ENCODE results near the gene CFDP1. TPM values are rescaled to one million over a fixed set of nuclear protein-coding genes. Genes with fewer than 3 reads are reported as not detected.

Gene CFDP1
- total RNA-seq (2014; rRNA removed; shearing (Covaris generic)), result 90.3 and 114 TPM in 2 replicates

DNA sequence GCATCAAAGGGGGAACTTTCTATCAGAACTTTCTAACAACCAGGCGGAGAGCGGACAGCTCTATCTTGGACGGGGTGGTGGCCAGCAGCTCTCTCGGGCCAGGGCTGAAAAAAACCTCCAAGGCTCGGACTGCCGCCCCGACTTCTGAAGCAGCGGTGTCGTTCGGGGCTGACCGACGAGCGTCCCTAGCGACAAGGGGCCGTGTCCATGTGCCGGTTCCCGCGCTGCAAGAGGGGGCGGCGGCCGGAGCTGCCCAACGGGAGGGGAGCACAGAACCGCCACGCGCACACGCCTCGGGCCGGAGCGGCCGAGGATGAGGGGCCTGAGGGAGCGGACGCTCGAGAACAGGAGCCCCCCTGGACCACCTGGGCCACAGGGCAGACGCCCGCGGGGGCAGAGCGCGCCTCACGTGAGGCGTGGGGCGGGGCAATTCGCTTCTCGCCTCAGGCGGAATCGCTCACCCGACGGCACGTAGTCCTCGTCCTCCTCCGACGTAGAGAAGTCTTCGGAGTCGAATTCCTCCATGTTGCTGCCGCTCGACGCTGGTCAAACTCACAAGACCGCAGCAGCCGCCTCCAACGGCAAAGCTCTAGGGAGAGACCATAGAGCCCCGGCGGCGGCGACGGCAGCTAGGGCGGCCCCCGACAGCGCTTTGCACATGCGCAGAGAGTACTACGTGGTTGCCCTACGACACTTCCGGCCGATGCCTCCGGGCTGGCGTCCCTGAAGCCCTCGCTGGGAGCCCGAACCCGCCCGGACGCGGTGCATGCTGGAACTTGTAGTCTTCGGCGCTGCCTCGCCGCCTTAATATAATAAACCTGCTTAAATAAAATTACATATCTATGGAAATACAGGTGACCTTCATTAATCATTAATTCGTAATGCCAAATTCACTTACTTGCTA, at the start of gene CFDP1:
Gene CFDP1 (minus strand): TSS at position 676 of the 904 bp plus-strand sequence. CDS start 151 bp downstream, at position 525.
- Histone ChIP-seq H3K4me1 (replicated peaks) (peaks cover 9% of the 10 kb centered on the region), H3K27ac (peak within 1 kb of the TSS; percentile 92), H3K9me3 (replicated peaks) (no peaks in the 10 kb centered on the region), H3K27me3 (replicated peaks) (no peaks in the 10 kb centered on the region), H3K36me3 (peaks cover 4% of the 10 kb centered on the region; the same call in 1 of the 2 replicates), H3K4me3 (peak within 1 kb of the TSS; percentile 77)
- peak; percentile 97 for DNase-seq (ENCODE audit: low read depth in 1 of 2, low spot score in 2 of 2)

DNA sequence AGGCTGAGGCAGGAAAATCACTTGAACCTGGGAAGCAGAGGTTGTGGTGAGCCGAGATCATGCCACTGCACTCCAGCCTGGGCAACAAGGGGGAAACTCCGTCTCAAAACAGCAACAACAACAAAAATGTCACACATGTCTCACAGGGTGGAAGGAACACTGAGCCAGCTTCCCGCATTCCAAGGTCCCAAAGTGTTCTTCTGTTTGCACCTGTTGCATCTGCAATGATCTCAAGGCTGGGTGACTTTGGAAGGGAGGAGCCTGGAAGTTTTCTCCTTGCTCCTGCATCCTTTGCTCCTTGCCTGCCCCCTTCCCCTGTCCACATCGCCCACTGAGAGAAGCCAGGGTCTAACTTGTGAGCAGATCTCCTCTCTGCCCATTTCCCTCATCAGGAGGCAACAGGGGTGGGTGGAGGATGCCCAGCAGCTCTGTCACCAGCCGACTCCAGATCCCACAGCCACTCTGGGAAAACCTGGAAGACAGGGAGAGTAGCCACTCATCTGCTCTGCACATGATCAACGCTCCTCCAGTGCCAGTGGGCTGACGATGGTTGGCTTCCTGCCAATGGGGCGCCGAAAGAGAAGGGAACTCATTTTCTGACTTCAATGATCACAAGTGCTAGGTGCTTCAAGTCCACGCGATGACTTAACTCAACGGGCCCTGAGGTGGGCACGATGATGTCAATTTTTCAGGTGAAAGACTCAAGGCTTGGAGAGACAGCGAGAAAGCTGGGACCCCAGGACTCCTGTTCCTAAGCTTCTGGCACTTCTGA, 49.3 kb upstream of the CFDP1 start:
- Histone ChIP-seq H3K9me3 (replicated peaks) (no peaks in the 10 kb centered on the region), H3K27ac (no peak overlapping the region), H3K27me3 (replicated peaks) (no peaks in the 10 kb centered on the region), H3K4me3 (no peak overlapping the region), H3K36me3 (no peaks in the 10 kb centered on the region), H3K4me1 (replicated peaks) (no peaks in the 10 kb centered on the region)
- DNase-seq (ENCODE audit: low read depth in 1 of 2, low spot score in 2 of 2), result no peak

DNA sequence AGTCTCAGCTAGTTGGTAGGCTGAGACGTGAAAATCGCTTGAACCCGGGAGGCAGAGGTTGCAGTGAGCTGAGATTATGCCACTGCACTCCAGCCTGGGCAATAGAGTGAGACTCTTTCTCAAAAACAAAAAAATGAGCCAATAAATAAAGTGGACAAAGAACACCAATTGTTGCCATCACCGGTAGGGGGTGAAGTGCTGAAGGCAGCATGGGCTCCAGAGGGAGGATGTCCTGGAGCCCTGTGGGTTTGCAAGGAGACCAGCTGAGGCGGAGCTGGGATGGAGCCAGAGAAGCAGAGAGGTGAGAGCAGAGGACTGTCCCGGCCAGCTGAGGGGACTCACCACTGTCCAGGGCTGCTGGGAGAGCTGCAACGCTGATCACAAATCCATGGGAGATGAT, 48.2 kb upstream of the CFDP1 start:
- no peak overlapping the region for H3K27ac ChIP-seq
- no peaks in the 10 kb centered on the region for H3K9me3 ChIP-seq (replicated peaks)
- no peak overlapping the region for H3K4me3 ChIP-seq
- no peaks in the 10 kb centered on the region for H3K36me3 ChIP-seq
- no peaks in the 10 kb centered on the region for H3K27me3 ChIP-seq (replicated peaks)
- DNase-seq (ENCODE audit: low read depth in 1 of 2, low spot score in 2 of 2), result no peak
- H3K4me1 ChIP-seq (replicated peaks), result no peaks in the 10 kb centered on the region

DNA sequence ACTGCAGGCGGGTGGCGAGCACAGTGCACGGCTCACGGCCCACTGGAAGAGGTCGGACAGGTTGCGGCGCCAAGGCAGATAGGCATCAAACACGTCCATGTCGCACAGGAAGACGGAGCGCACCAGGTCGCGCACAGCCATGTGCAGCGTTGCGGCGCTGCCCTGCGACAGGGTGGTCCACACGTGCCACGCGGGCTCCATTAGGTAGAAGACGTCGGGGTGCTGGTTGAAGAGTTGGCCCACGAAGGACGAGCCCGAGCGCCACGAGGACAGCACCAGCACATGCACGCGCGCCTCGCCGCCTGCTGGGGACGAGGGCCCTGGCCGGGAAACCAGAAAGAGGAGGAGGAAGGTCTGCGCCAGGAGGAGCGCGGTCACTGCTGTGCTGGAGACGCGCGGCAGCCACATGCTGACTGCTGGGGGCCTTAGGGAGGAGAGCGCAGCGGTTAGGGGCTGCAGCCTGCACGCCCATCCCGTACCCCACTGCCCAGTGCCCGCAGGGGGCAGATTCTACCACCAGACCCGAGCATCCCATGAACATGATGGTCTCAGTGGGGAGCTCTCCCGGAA, 46.2 kb upstream of the CFDP1 start:
- no peak for DNase-seq (ENCODE audit: low read depth in 1 of 2, low spot score in 2 of 2)
- Histone ChIP-seq H3K9me3 (replicated peaks) (no peaks in the 10 kb centered on the region), H3K4me3 (no peak overlapping the region), H3K36me3 (no peaks in the 10 kb centered on the region), H3K27ac (no peak overlapping the region), H3K27me3 (replicated peaks) (no peaks in the 10 kb centered on the region), H3K4me1 (replicated peaks) (no peaks in the 10 kb centered on the region)

DNA sequence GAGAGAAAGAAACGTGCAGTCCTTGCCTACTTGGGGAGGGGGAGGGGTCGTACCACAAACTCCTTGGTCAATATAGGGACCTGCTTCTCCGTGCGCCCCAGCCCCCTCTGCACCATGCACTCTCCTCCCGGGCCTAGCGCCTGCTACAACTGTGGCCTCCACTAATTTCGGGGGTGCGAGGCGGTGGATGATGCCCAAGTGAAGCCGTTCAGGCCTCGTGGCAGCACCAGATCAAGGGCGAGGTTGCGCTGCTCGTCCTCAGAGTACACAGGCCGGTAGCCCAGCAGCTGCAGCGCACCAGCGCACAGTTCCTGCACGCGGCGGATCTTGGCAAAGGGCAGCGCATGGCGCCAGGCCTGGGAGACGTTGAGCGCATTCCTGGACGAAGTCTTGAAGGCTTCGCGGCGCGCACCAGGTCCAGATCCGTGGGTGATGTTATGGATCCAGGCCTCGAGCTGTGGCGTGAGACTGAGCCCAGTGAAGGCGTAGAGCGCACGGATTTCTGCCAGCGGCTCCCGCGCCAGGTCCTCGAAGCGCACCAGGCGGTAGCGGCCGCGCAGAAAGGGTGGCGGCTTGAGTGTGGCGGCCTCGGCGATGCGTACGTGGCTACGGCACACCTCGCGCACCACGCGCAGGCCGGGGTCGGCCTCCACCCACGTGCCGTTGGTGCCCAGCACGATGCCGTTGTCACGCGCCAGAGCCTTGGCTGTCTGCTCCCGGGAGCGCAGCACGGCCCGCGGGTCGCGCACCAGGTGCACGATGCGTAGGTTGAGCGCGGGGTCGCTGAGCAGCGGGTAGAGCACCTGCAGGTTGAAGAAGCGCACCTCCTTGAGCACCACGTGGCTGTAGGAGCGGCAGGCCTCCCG, 45.4 kb upstream of the CFDP1 start:
- H3K4me1 ChIP-seq (replicated peaks), result no peaks in the 10 kb centered on the region
- no peak overlapping the region for H3K27ac ChIP-seq
- no peaks in the 10 kb centered on the region for H3K9me3 ChIP-seq (replicated peaks)
- DNase-seq (ENCODE audit: low read depth in 1 of 2, low spot score in 2 of 2), result no peak
- no peaks in the 10 kb centered on the region for H3K36me3 ChIP-seq
- no peak overlapping the region for H3K4me3 ChIP-seq
- H3K27me3 ChIP-seq (replicated peaks), result no peaks in the 10 kb centered on the region

DNA sequence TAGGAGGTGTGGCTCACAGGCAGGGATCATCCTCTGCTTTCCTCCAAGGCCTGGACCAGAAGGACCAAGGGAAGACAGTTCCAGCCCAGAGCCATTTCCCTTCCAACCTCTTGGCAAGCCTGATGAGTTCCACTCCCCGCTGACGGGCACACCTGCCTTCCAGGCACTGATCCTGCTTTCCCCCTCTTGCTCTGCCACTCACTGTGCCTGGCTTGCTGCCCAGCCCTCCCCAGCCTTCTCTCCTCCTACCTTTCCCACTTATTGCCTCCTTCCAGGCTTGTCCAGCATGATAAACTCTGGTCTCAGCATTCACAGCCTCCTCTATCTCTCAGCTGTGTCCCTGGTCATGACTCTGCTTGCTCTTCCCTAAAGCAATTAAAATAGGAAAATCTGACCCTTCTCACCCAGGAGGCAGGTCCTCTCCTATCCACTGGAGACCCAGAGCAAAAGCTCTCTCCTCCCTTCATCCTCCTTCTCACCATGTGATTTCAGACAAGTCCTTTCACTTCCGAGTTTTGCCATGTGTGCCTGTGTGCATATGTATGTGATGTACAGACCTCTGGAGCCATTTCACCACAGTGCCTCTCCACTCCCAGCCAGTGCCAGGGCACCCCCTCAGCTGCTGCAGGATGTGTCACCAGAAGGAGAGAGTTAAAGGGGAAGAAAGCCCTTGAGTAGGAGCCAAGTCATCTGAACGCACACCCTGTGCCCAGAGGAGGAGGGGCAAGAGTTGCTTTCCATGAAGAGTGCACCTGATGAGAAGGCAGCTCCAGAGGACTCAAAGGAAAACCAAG, 44.6 kb upstream of the CFDP1 start:
- Histone ChIP-seq H3K4me1 (replicated peaks) (no peaks in the 10 kb centered on the region), H3K27ac (no peak overlapping the region), H3K27me3 (replicated peaks) (no peaks in the 10 kb centered on the region), H3K9me3 (replicated peaks) (no peaks in the 10 kb centered on the region), H3K36me3 (no peaks in the 10 kb centered on the region), H3K4me3 (no peak overlapping the region)
- no peak for DNase-seq (ENCODE audit: low read depth in 1 of 2, low spot score in 2 of 2)

DNA sequence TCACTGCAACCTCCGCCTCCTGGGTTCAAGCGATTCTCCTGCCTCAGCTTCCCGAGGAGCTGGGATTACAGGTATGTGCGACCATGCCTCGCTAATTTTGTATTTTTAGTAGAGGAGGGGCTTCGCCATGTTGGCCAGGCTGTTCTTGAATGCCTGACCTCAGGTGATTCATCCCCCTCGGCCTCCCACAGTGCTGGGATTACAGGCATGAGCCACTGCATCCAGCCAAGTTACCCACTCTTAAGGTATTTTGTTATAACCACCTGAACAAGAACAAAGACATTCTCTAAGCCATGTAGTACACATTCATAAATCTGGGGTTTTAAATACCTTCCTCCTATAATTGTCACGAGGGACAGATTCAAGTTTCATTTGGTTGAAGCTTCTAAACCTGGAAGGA, 43.5 kb upstream of the CFDP1 start:
- no peaks in the 10 kb centered on the region for H3K27me3 ChIP-seq (replicated peaks)
- no peak overlapping the region for H3K4me3 ChIP-seq
- no peaks in the 10 kb centered on the region for H3K9me3 ChIP-seq (replicated peaks)
- DNase-seq (ENCODE audit: low read depth in 1 of 2, low spot score in 2 of 2), result no peak
- H3K36me3 ChIP-seq, result no peaks in the 10 kb centered on the region
- H3K4me1 ChIP-seq (replicated peaks), result no peaks in the 10 kb centered on the region
- no peak overlapping the region for H3K27ac ChIP-seq

DNA sequence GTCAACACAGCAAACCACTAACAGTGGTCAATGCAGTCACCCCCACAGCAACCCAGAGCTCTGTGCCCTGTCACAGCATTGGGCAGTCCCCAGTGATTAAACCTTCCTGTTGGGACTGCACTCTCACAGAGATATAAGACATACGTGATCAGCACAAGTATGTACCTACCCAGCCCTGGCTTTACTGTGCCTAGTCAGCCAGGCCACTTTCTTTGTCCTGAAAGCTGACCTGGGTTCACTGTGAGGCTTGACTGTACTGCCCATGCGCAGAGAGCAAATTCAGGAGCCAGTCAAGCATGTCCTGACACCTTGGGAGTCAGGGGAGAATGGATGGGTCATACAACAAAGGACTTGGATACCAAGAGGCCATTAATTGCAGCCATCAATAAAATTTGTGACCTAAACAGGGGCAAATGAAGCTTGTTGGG, 42.1 kb upstream of the CFDP1 start:
- Histone ChIP-seq H3K4me1 (replicated peaks) (no peaks in the 10 kb centered on the region), H3K27ac (no peak overlapping the region), H3K4me3 (no peak overlapping the region), H3K9me3 (replicated peaks) (no peaks in the 10 kb centered on the region), H3K36me3 (no peaks in the 10 kb centered on the region), H3K27me3 (replicated peaks) (no peaks in the 10 kb centered on the region)
- DNase-seq (ENCODE audit: low read depth in 1 of 2, low spot score in 2 of 2), result no peak

DNA sequence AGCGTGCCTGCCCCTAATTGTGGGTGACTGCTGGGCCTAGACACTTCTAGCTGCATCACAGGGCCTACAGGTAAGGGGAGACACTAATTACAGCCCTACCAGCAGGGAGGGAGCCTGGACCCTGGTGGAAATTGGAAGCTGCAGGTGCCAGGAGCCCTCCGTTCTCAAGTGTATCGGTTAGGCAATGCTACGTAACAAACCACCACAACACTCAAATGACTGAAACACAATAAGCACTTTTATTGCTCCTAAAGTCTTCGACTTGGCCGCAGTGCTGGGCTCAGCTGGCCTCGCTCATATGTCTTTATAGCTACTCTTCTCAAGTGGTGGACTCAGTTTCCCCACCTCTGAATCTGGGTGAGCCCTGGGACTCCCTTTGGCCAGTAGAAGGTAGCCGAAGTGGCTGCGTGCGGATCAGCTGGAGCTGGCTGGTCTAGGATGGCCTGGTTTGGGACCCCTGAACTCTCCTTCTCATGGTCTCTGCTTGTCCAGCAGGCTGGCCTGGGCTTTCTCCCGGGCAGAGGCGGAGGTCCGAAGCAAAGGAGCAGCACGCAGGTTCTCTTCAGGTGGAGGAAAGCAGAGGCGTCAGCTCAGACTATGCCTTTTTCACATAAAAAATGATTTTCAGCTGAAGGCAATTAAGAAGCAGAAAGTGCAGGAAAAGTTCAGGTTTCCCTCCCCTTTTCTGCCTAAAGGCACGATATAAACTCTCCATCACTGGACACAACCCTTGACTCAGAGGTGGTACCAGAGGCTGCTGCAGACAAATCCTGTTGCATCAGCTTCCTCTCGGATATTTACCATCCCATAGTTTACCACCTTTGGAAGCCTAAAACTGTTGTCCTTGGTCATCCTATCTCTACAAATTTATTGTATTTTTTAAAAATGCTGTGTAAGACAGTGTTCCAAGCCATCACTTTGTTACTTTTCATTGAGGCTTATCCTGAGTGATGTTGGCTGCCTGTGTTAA, 39.9 kb upstream of the CFDP1 start:
- Histone ChIP-seq H3K9me3 (replicated peaks) (no peaks in the 10 kb centered on the region), H3K4me1 (replicated peaks) (no peaks in the 10 kb centered on the region), H3K4me3 (no peak overlapping the region), H3K27ac (no peak overlapping the region), H3K27me3 (replicated peaks) (no peaks in the 10 kb centered on the region), H3K36me3 (no peaks in the 10 kb centered on the region)
- no peak for DNase-seq (ENCODE audit: low read depth in 1 of 2, low spot score in 2 of 2)

DNA sequence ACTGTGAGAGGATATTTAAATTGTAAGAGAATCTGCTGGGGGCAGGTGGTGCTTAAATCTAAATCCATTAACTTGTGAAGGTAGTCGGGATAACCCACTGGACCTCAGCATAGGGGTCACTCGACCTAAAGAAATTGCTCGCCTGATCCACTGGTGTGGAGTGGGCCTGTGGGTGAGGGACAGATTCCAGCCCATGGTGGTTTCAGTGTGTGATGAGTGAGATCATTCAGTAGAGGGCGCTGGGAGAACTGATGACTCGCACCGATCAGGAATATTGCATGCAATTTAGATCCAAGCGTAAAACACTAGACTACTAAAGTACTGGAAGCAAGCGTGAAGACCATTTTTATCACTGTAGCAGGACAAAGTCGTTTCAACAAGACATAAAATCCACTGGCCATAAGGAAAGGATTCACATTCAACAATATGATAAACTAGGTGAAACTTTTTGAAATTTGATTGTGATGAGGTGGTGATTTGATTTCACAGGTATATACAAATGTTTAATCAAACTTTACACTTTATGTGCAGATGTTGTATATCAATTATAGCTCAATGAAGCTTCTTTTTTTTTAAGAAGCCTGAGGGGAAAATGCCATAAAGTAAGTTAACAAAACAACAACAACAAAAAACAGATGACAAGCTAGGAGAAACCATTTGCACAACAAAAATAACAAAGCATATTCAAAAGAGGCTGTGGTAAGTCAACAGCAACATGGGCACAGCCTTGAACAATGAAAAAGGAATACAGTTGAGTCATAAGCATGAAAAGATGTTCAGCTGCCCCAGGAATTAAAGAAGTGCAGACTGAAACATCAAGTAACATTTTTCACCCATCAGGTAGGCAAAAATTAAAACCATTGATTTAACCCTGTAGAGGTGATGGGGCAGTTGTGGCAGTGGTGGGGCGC, 38.7 kb upstream of the CFDP1 start:
- Histone ChIP-seq H3K9me3 (replicated peaks) (no peaks in the 10 kb centered on the region), H3K4me1 (replicated peaks) (no peaks in the 10 kb centered on the region), H3K27ac (no peak overlapping the region), H3K4me3 (no peak overlapping the region), H3K36me3 (no peaks in the 10 kb centered on the region), H3K27me3 (replicated peaks) (no peaks in the 10 kb centered on the region)
- DNase-seq (ENCODE audit: low read depth in 1 of 2, low spot score in 2 of 2), result peak in 1 of 2 experiments; percentile 27

DNA sequence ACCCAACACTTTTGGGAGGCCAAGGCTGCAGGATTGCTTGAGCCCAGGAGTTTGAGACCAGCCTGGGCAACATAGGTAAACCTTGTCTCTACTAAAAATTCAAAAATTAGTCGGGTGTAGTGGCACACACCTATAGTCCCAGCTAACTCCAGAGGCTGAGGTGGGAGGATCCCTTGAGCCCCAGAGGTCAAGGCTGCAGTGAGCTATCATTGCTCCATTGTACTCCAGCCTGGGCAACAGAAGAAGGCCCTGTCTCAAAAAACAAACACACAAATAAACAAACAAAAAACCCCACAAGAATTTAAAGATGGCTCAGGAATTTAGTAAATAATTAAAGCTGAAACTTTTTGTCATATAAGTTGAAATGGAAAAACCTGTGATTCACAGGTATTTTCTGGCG, 33.5 kb upstream of the CFDP1 start:
- H3K9me3 ChIP-seq (replicated peaks), result no peaks in the 10 kb centered on the region
- no peak for DNase-seq (ENCODE audit: low read depth in 1 of 2, low spot score in 2 of 2)
- no peak overlapping the region for H3K4me3 ChIP-seq
- H3K27ac ChIP-seq, result no peak overlapping the region
- H3K27me3 ChIP-seq (replicated peaks), result no peaks in the 10 kb centered on the region
- peaks cover 6% of the 10 kb centered on the region for H3K36me3 ChIP-seq
- peaks cover 4% of the 10 kb centered on the region; the same call in 1 of the 2 replicates for H3K4me1 ChIP-seq (replicated peaks)
